NB4 (cell line): Measurements from ENCODE around the gene CACNA2D2.

Source experiments
- DNase-seq: peaks from one replicate; pipeline ENCODE4 v3.0.0; 2010; ENCODE audit warnings: low read depth
- H3K4me3 ChIP-seq: one replicate; pipeline ENCODE4 v1.5.1; 2011; ENCODE audit warnings: mild to moderate bottlenecking, low read depth, low read length, moderate library complexity
- CTCF ChIP-seq: IDR thresholded peaks from one replicate; pipeline ENCODE4 v1.5.1; 2012; ENCODE audit warnings: low read depth, low read length
- MAX ChIP-seq: IDR thresholded peaks from 2 replicates; pipeline ENCODE4 v1.6.1; 2011; ENCODE audit warnings: low read depth, low read length
- MYC ChIP-seq: IDR thresholded peaks from 2 replicates; pipeline ENCODE4 v1.6.1; 2011; ENCODE audit warnings: low read depth, low read length
- POLR2A ChIP-seq: IDR thresholded peaks from 2 replicates; pipeline ENCODE4 v1.6.1; 2011; ENCODE audit warnings: mild to moderate bottlenecking; ENCODE audit not compliant: insufficient read length; ENCODE audit errors: extremely low read depth

The CACNA2D2 gene

GRCh38 chr3:50354850-50355249, 148.6 kb downstream of the CACNA2D2 start:
- H3K4me3 ChIP-seq: no peak overlapping the region
- no peak for DNase-seq
- TF ChIP-seq MAX (no peak), MYC (no peak), CTCF (no peak), POLR2A (no peak)

GRCh38 chr3:50354186-50354764, 149.2 kb downstream of the CACNA2D2 start:
- no peak overlapping the region for H3K4me3 ChIP-seq
- TF ChIP-seq MYC (no peak), MAX (no peak), CTCF (no peak), POLR2A (no peak)
- DNase-seq: no peak

GRCh38 chr3:50353245-50354004, 150.0 kb downstream of the CACNA2D2 start:
- H3K4me3 ChIP-seq: no peak overlapping the region
- DNase-seq: no peak
- TF ChIP-seq CTCF: no peak
- TF ChIP-seq MYC: no peak
- no peak for TF ChIP-seq POLR2A
- TF ChIP-seq MAX: no peak

GRCh38 chr3:50352781-50353180, 150.7 kb downstream of the CACNA2D2 start:
- no peak overlapping the region for H3K4me3 ChIP-seq
- DNase-seq: peak; percentile 57
- TF ChIP-seq POLR2A (no peak), CTCF (peak; percentile 24)

- DNase-seq: no peak
- peak overlapping the region; percentile 86 for H3K4me3 ChIP-seq
- no peak for TF ChIP-seq MYC
- TF ChIP-seq POLR2A: no peak
- no peak for TF ChIP-seq MAX
- TF ChIP-seq CTCF: no peak
Observed at GRCh38 chr3:50351323-50351697, 152.1 kb downstream of the CACNA2D2 start.
